NOMO-1 treated with dmso at 0.1 percent for 144 hours (cell line): ENCODE measurements around the gene DNAI1.
A peak's percentile ranks its signal among the peaks of the same experiment; 100 is the strongest.
"Not testable (repeated sequence)": the region's sequence is repeated elsewhere in the genome, so short reads cannot be mapped to it uniquely, and the experiment has no call there.

Experiments used
- DNase-seq: peaks from one replicate; lab custom pipeline; 2025; ENCODE audit not compliant: unreplicated experiment; lab: John Stamatoyannopoulos, UW

Gene DNAI1

GRCh38 chr9:34512131-34513078 is 53.8 kb downstream of the DNAI1 start:
- no peak for DNase-seq

- no peak for DNase-seq
Measured at GRCh38 chr9:34513567-34514214, 55.1 kb downstream of the DNAI1 start.

GRCh38 chr9:34514401-34514800 is 55.8 kb downstream of the DNAI1 start:
- no peak for DNase-seq

GRCh38 chr9:34514816-34515215 is 56.2 kb downstream of the DNAI1 start:
- DNase-seq = no peak

- no peak for DNase-seq
Measured at GRCh38 chr9:34515959-34516358, 57.4 kb downstream of the DNAI1 start.

- DNase-seq = no peak
Measured at GRCh38 chr9:34517185-34517584, 58.6 kb downstream of the DNAI1 start.

- DNase-seq = no peak
Measured at GRCh38 chr9:34518110-34518616, 59.6 kb downstream of the DNAI1 start.

- no peak for DNase-seq
Measured at GRCh38 chr9:34518896-34519295, 60.3 kb downstream of the DNAI1 start.

GRCh38 chr9:34519321-34520020 is 60.9 kb downstream of the DNAI1 start:
- DNase-seq = no peak

GRCh38 chr9:34520096-34520495 is 61.5 kb downstream of the DNAI1 start:
- DNase-seq = no peak

- peak; percentile 24 for DNase-seq
Measured at GRCh38 chr9:34520505-34521385, 62.1 kb downstream of the DNAI1 start.

- DNase-seq = no peak
Measured at GRCh38 chr9:34521406-34522045, 62.9 kb downstream of the DNAI1 start.

GRCh38 chr9:34522091-34522887 is 63.7 kb downstream of the DNAI1 start:
- DNase-seq = no peak

GRCh38 chr9:34522971-34523797 is 64.6 kb downstream of the DNAI1 start, which contains the start of gene ENHO:
Gene ENHO (minus strand): TSS chr9:34522990. CDS start chr9:34521695, 1,295 bp downstream.
- peak; percentile 94 for DNase-seq

GRCh38 chr9:34524349-34524748 is 65.7 kb downstream of the DNAI1 start:
- no peak for DNase-seq

GRCh38 chr9:34526026-34526425 is 67.4 kb downstream of the DNAI1 start:
- DNase-seq = no peak

GRCh38 chr9:34532041-34532440 is 73.4 kb downstream of the DNAI1 start:
- not testable (repeated sequence) for DNase-seq

- no peak for DNase-seq
Measured at GRCh38 chr9:34536685-34537084, 78.1 kb downstream of the DNAI1 start.
